Liver (tissue), 9 donors: Measurements from ENCODE around the gene UBQLN1. TPM values are rescaled to one million over a fixed set of nuclear protein-coding genes. Genes with fewer than 3 reads are reported as not detected.
"Not testable (repeated sequence)": the region's sequence is repeated elsewhere in the genome, so short reads cannot be mapped to it uniquely, and the experiment has no call there.

ENCODE experiments used
- DNase-seq: peaks from one replicate; pipeline ENCODE4 v3.0.0-alpha.2; 2017; ENCODE audit warnings: low spot score
- H3K27ac ChIP-seq, 2 donors: one replicate each; pipeline ENCODE4 v1.7.0; 2013; ENCODE audit warnings: inconsistent platforms in 2 of 2, low read length in 2 of 2, control low read depth in 1 of 2, low read depth in 1 of 2, mild to moderate bottlenecking in 1 of 2
- H3K27me3 ChIP-seq, 4 donors: one replicate each; pipeline versions ENCODE4 v1.6.1 to v1.7.0; 2013; ENCODE audit warnings: low read length in 3 of 4, inconsistent platforms in 1 of 4, mild to moderate bottlenecking in 1 of 4, moderate library complexity in 1 of 4; ENCODE audit not compliant: control insufficient read depth in 4 of 4, insufficient read depth in 4 of 4
- H3K36me3 ChIP-seq, 4 donors: one replicate each; pipeline versions ENCODE4 v1.6.1 to v1.7.0; 2013; ENCODE audit warnings: low read length in 3 of 4, mild to moderate bottlenecking in 3 of 4, low read depth in 1 of 4, moderate library complexity in 1 of 4; ENCODE audit not compliant: control insufficient read depth in 4 of 4, insufficient read depth in 3 of 4
- H3K4me1 ChIP-seq, 4 donors: one replicate each; pipeline versions ENCODE4 v1.6.1 to v1.7.0; 2013; ENCODE audit warnings: low read length in 3 of 4, mild to moderate bottlenecking in 3 of 4, moderate library complexity in 1 of 4; ENCODE audit not compliant: control insufficient read depth in 4 of 4, insufficient read depth in 4 of 4
- H3K4me3 ChIP-seq, 3 donors: one replicate each; pipeline versions ENCODE4 v1.6.1 to v1.7.0; 2013; ENCODE audit warnings: low read length in 3 of 3, control low read depth in 1 of 3, low read depth in 1 of 3, mild to moderate bottlenecking in 1 of 3
- H3K9ac ChIP-seq, 2 donors: one replicate each; pipeline ENCODE4 v1.7.0; 2013; ENCODE audit warnings: low read length in 2 of 2, mild to moderate bottlenecking in 2 of 2, moderate library complexity in 2 of 2, control low read depth in 1 of 2, low read depth in 1 of 2
- H3K9me3 ChIP-seq, 4 donors: one replicate each; pipeline versions ENCODE4 v1.6.1 to v1.7.0; 2013; ENCODE audit warnings: low read length in 3 of 4; ENCODE audit not compliant: control insufficient read depth in 4 of 4
- EGR1 ChIP-seq, 2 donors: IDR thresholded peaks; 2 replicates each; pipeline ENCODE4 v1.6.1; 2016 to 2018; ENCODE audit warnings: antibody characterized with exemption in 2 of 2, low read depth in 2 of 2
- FOXA2 ChIP-seq: IDR thresholded peaks from 2 replicates; pipeline ENCODE4 v1.6.1; 2016; ENCODE audit warnings: antibody characterized with exemption
- HNF4G ChIP-seq: IDR thresholded peaks from 2 replicates; pipeline ENCODE4 v1.6.1; 2016; ENCODE audit warnings: antibody characterized with exemption
- NR2F2 ChIP-seq: IDR thresholded peaks from 2 replicates; pipeline ENCODE4 v1.6.1; 2016; ENCODE audit warnings: antibody characterized with exemption
- RXRA ChIP-seq, 2 donors: IDR thresholded peaks; 2 replicates each; pipeline ENCODE4 v1.6.1; 2017 to 2018; ENCODE audit warnings: antibody characterized with exemption in 2 of 2, mild to moderate bottlenecking in 1 of 2
- SP1 ChIP-seq: IDR thresholded peaks from 2 replicates; pipeline ENCODE4 v1.6.1; 2018; ENCODE audit warnings: antibody characterized with exemption, mild to moderate bottlenecking
- TAF1 ChIP-seq: conservative IDR thresholded peaks from 2 replicates; pipeline ENCODE4 v1.6.1; 2016; ENCODE audit warnings: antibody characterized with exemption, mild to moderate bottlenecking
- WGBS: extraction: QIAGEN DNeasy Blood & Tissue Kit; methylation state at CpG from one replicate; pipeline ENCODE4 v1.1.7; 2013; 5-methylcytosine and 5-hydroxymethylcytosine counted together
- polyA plus RNA-seq, 2 donors: library from polyadenylated mRNA; stranded (reverse) in 1 of 2; unstranded in 1 of 2; fragments of 200-250 nt in 1 of 2; fragments of >200 nt in 1 of 2; fragmentation: Nextera tagmentation in 1 of 2; extraction: Ambion mirVana in 1 of 2; gene quantifications; one replicate each; pipeline versions ENCODE4 v1.2.1 to v1.2.3, GENCODE V29; 2013 to 2015
- total RNA-seq, 2 donors: library from RNA; depleted of rRNA; stranded (reverse); fragments of >200 nt; gene quantifications; one replicate each; pipeline ENCODE4 v1.2.3, GENCODE V29; 2014
- TF ChIP-seq, protein P1 (sequence below): IDR thresholded peaks from 2 replicates; pipeline ENCODE4 v1.6.1; 2016; ENCODE audit warnings: antibody characterized with exemption
- TF ChIP-seq, protein P2 (sequence below): IDR thresholded peaks from 2 replicates; pipeline ENCODE4 v1.6.1; 2016; ENCODE audit warnings: antibody characterized with exemption
- TF ChIP-seq, protein P3 (sequence below): IDR thresholded peaks from 2 replicates; pipeline ENCODE4 v1.6.1; 2016; ENCODE audit warnings: antibody characterized with exemption, mild to moderate bottlenecking
- donor health status: healthy.
- donor health status: healthy.
- donor health status: healthy.
- donor health status: healthy.
- donor health status: healthy.

Gene UBQLN1
- total and polyA plus RNA-seq, 4 donors: 42.7 to 88.8 (median 63.1) TPM

DNA sequence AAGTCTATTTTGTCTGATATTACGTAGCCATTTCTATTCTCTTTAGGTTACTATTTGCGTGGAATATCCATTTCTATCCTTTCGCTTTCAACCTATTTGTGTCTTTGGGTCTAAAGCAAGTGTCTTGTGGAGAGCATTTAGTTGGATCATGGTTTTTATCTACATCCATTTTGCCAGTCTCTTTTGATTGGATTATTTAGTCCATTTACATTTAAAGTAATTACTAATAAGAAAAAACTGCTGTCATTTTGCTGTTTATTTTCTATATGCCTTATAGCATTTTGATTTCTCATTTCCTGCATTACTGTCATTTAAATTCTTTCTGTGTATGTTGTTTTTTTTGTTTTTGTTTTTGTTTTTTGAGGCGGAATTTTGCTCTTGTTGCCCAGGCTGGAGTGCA lies 26.0 kb upstream of the UBQLN1 start:
- no peak overlapping the region for H3K27ac ChIP-seq
- no peaks in the 10 kb centered on the region for H3K9me3 ChIP-seq
- H3K4me3 ChIP-seq: no peak overlapping the region
- peaks cover 0 to 5% (median 0%) of the 10 kb centered on the region in 4 donors for H3K36me3 ChIP-seq
- TF ChIP-seq EGR1 (IDR thresholded peaks at IDR 0.05; ENCODE audit: low read depth in 2 of 2): no peak
- TF ChIP-seq FOXA2: no peak
- H3K27me3 ChIP-seq: no peaks in the 10 kb centered on the region
- no peak overlapping the region for H3K9ac ChIP-seq
- no peaks in the 10 kb centered on the region for H3K4me1 ChIP-seq
- DNase-seq: no peak
- 95% methylated on average over 4 of the region's 4 CpGs for WGBS

DNA sequence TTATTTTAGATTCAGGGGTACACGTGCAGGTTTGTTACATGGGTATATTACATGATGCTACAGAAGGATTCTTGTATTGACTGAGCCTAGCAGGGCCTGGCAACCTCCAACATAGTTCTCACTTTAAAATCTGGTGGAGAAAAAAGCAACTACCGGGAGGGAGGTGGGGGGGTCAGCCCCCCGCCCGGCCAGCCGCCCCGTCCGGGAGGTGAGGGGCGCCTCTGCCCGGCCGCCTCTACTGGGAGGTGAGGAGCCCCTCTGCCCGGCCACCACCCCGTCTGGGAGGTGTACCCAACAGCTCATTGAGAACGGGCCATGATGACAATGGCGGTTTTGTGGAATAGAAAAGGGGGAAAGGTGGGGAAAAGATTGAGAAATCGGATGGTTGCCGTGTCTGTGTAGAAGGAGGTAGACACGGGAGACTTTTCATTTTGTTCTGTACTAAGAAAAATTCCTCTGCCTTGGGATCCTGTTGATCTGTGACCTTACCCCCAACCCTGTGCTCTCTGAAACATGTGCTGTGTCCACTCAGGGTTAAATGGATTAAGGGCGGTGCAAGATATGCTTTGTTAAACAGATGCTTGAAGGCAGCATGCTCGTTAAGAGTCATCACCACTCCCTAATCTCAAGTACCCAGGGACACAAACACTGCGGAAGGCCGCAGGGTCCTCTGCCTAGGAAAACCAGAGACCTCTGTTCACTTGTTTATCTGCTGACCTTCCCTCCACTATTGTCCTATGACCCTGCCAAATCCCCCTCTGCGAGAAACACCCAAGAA lies 21.0 kb upstream of the UBQLN1 start:
- H3K4me3 ChIP-seq, H3K27me3 ChIP-seq, H3K27ac ChIP-seq, H3K36me3 ChIP-seq, H3K9ac ChIP-seq, H3K4me1 ChIP-seq, DNase-seq, H3K9me3 ChIP-seq: not testable (repeated sequence)
- WGBS: 88% methylated on average over 18 of the region's 22 CpGs

DNA sequence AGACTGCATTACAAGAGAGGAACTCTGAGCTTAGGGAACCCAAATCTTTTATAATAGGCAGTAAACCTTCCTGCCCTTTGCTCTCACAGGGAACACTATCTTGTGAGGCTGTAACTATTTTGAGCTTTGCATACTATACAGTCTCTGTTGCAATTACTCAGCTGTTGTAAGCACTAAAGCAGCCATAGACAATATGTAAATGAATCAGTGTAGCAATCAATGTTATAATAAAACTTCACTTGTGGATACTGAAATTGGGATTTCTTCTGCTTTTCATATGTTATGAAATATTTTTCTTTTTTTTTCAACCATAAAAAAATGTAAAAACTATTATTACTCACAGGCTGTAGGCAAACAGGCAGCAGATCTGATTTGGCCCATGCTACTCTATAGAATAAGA lies 16.7 kb upstream of the UBQLN1 start:
- TF ChIP-seq EGR1 (IDR thresholded peaks at IDR 0.05; ENCODE audit: low read depth in 2 of 2) (no peak), FOXA2 (no peak), TAF1 (no peak)
- TF ChIP-seq, protein P1, sequence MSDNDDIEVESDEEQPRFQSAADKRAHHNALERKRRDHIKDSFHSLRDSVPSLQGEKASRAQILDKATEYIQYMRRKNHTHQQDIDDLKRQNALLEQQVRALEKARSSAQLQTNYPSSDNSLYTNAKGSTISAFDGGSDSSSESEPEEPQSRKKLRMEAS: no peak
- Histone ChIP-seq H3K9me3 (peaks cover 0 to 5% (median 0%) of the 10 kb centered on the region in 4 donors), H3K4me1 (no peaks in the 10 kb centered on the region)

DNA sequence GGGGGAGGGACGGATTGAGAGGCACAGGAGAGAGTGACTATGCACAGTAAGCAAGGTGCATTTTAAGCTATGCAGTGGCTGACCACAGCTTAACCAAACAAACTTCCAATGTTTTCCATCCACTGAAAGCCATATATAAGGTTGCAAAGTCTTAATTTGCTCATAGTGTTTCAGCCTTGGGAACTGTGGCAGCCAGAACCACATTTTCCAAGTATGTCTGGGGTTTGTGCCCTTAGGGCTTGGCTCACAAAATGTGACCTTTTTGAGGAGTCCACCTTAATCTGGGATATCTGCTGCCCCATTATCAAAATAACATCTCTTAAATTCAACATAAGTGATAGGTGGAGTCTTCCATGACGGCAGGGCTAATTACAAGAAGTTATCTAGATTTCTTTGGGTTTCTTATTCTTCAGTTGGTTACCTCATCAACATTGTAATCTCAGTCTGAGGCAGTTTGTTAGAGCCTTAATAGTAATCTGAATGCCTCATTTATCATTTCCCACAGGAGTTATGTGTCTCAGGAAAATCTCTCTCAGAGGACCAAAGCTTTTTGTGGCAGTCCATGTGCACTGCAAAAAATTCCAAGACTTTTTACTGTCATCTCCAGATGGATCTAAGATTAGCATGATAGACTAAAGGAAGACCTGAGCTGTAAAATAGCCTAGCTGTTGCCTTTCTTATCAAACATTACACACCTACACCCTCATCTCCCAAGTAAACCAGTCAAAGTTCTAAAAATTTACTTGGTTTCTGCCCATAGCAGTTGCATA lies 15.2 kb upstream of the UBQLN1 start:
- H3K9ac ChIP-seq: no peak overlapping the region
- WGBS: 92% methylated on average over 2 of the region's 2 CpGs
- no peak overlapping the region for H3K4me3 ChIP-seq
- H3K9me3 ChIP-seq: peaks cover 0 to 5% (median 0%) of the 10 kb centered on the region in 4 donors
- no peaks in the 10 kb centered on the region for H3K4me1 ChIP-seq
- H3K27ac ChIP-seq: no peak overlapping the region
- TF ChIP-seq, protein P2, sequence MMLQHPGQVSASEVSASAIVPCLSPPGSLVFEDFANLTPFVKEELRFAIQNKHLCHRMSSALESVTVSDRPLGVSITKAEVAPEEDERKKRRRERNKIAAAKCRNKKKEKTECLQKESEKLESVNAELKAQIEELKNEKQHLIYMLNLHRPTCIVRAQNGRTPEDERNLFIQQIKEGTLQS: no peak
- H3K27me3 ChIP-seq: no peaks in the 10 kb centered on the region
- no peaks in the 10 kb centered on the region for H3K36me3 ChIP-seq
- no peak for DNase-seq

More for the DNA sequence above, 16.7 kb upstream of the UBQLN1 start:
- no peak overlapping the region for H3K27ac ChIP-seq
- H3K9ac ChIP-seq: no peak overlapping the region
- H3K4me3 ChIP-seq: no peak overlapping the region
- H3K36me3 ChIP-seq: no peaks in the 10 kb centered on the region
- H3K27me3 ChIP-seq: no peaks in the 10 kb centered on the region
- DNase-seq: no peak

DNA sequence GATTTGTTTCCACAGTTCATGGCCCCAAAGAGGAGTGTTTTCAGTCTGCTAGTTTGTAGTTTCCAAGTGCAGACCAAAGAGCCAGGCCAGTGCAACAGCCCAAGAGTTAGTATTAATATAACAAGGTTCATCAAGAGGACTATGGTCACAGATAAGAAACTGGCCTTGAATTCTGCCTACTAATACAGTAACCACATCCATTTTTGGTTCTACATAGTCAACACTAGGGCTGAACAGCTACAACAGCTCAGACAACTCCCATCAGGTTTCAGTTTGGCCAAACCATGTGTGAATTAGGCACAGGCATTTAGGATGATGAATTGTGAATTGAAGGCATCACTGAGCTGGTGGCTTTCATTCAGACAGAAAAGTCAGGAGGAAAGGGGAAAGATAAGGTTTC lies 13.8 kb upstream of the UBQLN1 start:
- peaks cover 0 to 5% (median 0%) of the 10 kb centered on the region in 4 donors for H3K9me3 ChIP-seq
- H3K4me3 ChIP-seq: no peak overlapping the region
- H3K9ac ChIP-seq: no peak overlapping the region
- no peaks in the 10 kb centered on the region for H3K27me3 ChIP-seq
- TF ChIP-seq HNF4G (no peak), NR2F2 (no peak), TAF1 (no peak), RXRA (IDR thresholded peaks at IDR 0.05) (no peak), SP1 (no peak)
- TF ChIP-seq, protein P1: no peak
- TF ChIP-seq, protein P2: no peak
- TF ChIP-seq, protein P3, sequence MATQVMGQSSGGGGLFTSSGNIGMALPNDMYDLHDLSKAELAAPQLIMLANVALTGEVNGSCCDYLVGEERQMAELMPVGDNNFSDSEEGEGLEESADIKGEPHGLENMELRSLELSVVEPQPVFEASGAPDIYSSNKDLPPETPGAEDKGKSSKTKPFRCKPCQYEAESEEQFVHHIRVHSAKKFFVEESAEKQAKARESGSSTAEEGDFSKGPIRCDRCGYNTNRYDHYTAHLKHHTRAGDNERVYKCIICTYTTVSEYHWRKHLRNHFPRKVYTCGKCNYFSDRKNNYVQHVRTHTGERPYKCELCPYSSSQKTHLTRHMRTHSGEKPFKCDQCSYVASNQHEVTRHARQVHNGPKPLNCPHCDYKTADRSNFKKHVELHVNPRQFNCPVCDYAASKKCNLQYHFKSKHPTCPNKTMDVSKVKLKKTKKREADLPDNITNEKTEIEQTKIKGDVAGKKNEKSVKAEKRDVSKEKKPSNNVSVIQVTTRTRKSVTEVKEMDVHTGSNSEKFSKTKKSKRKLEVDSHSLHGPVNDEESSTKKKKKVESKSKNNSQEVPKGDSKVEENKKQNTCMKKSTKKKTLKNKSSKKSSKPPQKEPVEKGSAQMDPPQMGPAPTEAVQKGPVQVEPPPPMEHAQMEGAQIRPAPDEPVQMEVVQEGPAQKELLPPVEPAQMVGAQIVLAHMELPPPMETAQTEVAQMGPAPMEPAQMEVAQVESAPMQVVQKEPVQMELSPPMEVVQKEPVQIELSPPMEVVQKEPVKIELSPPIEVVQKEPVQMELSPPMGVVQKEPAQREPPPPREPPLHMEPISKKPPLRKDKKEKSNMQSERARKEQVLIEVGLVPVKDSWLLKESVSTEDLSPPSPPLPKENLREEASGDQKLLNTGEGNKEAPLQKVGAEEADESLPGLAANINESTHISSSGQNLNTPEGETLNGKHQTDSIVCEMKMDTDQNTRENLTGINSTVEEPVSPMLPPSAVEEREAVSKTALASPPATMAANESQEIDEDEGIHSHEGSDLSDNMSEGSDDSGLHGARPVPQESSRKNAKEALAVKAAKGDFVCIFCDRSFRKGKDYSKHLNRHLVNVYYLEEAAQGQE: no peak
- H3K36me3 ChIP-seq: no peaks in the 10 kb centered on the region
- H3K27ac ChIP-seq: no peak overlapping the region
- no peak for DNase-seq
- H3K4me1 ChIP-seq: no peaks in the 10 kb centered on the region
